Fibroblast of lung (primary cell): ENCODE measurements around the gene ITGAE.

Experiments
- EZH2 ChIP-seq: IDR thresholded peaks from 2 replicates; pipeline ENCODE4 v1.5.1; 2012; ENCODE audit warnings: low read length, control low read depth, mild to moderate bottlenecking; ENCODE audit errors: missing control alignments
- TF ChIP-seq, protein P1 (sequence below), 2 donors: IDR thresholded peaks in 1 of 2; conservative IDR thresholded peaks in 1 of 2; 1 replicate in 1 of 2; 2 replicates in 1 of 2; pipeline ENCODE4 v1.5.1; 2011 to 2012; ENCODE audit warnings: low read length in 2 of 2, control low read depth in 1 of 2, inconsistent platforms in 1 of 2, low read depth in 1 of 2, mild to moderate bottlenecking in 1 of 2

DNA sequence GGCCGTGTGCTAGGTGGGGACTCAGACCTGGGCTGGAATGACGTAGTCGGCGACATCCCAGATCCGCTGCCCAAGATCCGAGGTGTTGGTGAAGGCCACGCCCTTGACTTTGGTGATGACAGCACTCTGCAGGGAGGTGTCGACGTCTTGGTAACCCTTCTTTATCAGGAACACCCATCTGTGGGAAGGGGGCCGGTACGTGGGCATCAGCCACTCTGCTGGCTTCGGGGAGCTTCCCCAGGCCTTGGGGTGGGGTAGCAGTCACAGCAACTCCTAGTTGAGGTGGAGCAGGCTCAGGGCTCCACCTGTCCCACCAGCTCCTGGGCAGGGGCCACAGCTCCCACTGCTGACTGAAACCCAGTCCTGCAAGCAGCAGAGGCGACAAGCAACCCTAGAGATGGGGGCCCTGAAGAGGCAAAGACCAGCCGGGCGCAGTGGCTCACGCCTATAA lies 109.3 kb downstream of the ITGAE start:
- TF ChIP-seq, protein P1, sequence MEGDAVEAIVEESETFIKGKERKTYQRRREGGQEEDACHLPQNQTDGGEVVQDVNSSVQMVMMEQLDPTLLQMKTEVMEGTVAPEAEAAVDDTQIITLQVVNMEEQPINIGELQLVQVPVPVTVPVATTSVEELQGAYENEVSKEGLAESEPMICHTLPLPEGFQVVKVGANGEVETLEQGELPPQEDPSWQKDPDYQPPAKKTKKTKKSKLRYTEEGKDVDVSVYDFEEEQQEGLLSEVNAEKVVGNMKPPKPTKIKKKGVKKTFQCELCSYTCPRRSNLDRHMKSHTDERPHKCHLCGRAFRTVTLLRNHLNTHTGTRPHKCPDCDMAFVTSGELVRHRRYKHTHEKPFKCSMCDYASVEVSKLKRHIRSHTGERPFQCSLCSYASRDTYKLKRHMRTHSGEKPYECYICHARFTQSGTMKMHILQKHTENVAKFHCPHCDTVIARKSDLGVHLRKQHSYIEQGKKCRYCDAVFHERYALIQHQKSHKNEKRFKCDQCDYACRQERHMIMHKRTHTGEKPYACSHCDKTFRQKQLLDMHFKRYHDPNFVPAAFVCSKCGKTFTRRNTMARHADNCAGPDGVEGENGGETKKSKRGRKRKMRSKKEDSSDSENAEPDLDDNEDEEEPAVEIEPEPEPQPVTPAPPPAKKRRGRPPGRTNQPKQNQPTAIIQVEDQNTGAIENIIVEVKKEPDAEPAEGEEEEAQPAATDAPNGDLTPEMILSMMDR (conservative IDR thresholded peaks at IDR 0.05 in 1 of 2, IDR thresholded peaks at IDR 0.05 in 1 of 2; ENCODE audit: low read depth in 1 of 2, low read length in 2 of 2): no peak
- no peak for TF ChIP-seq EZH2
